B cell (primary cell): ENCODE results near the gene TSPAN33.

Experiments
- CTCF ChIP-seq: fragments of 200-600 bp; IDR thresholded peaks from one replicate; pipeline ENCODE4 v1.8.0; 2022; ENCODE audit warnings: antibody characterized with exemption, mild to moderate bottlenecking
- EZH2 ChIP-seq: IDR thresholded peaks from 2 replicates; pipeline ENCODE4 v1.6.1; 2012; ENCODE audit warnings: borderline replicate concordance, low read depth, mild to moderate bottlenecking, moderate library complexity, low read length; ENCODE audit not compliant: insufficient read depth, poor library complexity, severe bottlenecking

DNA sequence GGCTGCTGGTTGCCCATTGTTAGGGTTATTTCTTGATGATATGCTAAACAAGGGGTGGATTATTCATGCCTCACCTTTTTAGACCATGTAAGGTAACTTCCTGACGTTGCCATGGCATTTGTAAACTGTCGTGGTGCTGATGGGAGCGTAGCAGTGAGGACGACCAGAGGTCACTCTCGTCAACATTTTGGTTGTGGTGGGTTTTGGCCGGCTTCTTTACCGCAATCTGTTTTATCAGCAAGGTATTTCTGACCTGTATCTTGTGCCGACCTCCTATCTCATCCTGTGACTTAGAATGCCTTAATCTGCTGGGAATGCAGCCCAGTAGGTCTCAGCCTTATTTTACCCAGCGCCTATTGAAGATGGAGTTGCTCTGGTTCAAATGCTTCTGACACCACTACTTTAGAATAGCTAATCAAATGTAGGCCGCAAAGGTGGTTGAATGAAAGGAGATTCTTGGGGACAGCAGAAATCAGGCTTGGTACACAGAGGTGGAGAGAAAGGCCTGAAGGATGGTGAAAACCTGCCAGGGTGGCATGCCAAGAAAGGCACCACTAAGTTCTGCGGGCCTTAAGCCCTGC, 26.0 kb downstream of the TSPAN33 start:
- TF ChIP-seq CTCF (no peak), EZH2 (no peak)
